Anterior cingulate cortex (tissue), 58 donors: ENCODE measurements around the gene RABGAP1L.
"Not testable (repeated sequence)": the region's sequence is repeated elsewhere in the genome, so short reads cannot be mapped to it uniquely, and the experiment has no call there.

Experiments
- DNase-seq, 58 donors: peaks; one replicate each; lab custom pipeline; 2025; lab: John Stamatoyannopoulos, UW

Gene RABGAP1L

GRCh38 chr1:174153085-174153824 is 6.1 kb upstream of the RABGAP1L start:
- no peak for DNase-seq

- no peak for DNase-seq
Measured at GRCh38 chr1:174153825-174154107, 5.6 kb upstream of the RABGAP1L start.

GRCh38 chr1:174156437-174156836 is 2.9 kb upstream of the RABGAP1L start:
- no peak for DNase-seq

- no peak for DNase-seq
Measured at GRCh38 chr1:174157157-174157806, 2.0 kb upstream of the RABGAP1L start.

GRCh38 chr1:174158767-174159251 is 511 bp upstream of the RABGAP1L start:
- DNase-seq, result no peak

GRCh38 chr1:174160109-174160473 is 771 bp downstream of the RABGAP1L start:
- peak in 27 of 58 donors; percentile 2 to 52 (median 25) for DNase-seq

GRCh38 chr1:174160603-174161002 is 1.3 kb downstream of the RABGAP1L start:
- no peak for DNase-seq

- no peak for DNase-seq
Measured at GRCh38 chr1:174161813-174162212, 2.5 kb downstream of the RABGAP1L start.

GRCh38 chr1:174164826-174165225 is 5.5 kb downstream of the RABGAP1L start:
- no peak for DNase-seq

- peak in 6 of 58 donors; percentile 1 to 16 (median 5) for DNase-seq
Measured at GRCh38 chr1:174165471-174166137, 6.3 kb downstream of the RABGAP1L start.

- DNase-seq, result no peak
Measured at GRCh38 chr1:174166530-174167264, 7.4 kb downstream of the RABGAP1L start.

GRCh38 chr1:174167265-174167803 is 8.0 kb downstream of the RABGAP1L start:
- no peak for DNase-seq

GRCh38 chr1:174169342-174169741 is 10.0 kb downstream of the RABGAP1L start:
- DNase-seq, result no peak

- no peak for DNase-seq
Measured at GRCh38 chr1:174171073-174171472, 11.8 kb downstream of the RABGAP1L start.

- DNase-seq, result no peak
Measured at GRCh38 chr1:174174461-174175329, 15.4 kb downstream of the RABGAP1L start.

GRCh38 chr1:174178459-174178858 is 19.1 kb downstream of the RABGAP1L start:
- not testable (repeated sequence) for DNase-seq

GRCh38 chr1:174189428-174190062 is 30.2 kb downstream of the RABGAP1L start:
- no peak for DNase-seq

GRCh38 chr1:174190691-174191199 is 31.4 kb downstream of the RABGAP1L start:
- no peak for DNase-seq

- DNase-seq, result no peak
Measured at GRCh38 chr1:174191349-174191862, 32.1 kb downstream of the RABGAP1L start.
